Endothelial cell of umbilical vein (primary cell): ENCODE measurements around the gene TRIM29. TPM values are rescaled to one million over a fixed set of nuclear protein-coding genes. Genes with fewer than 3 reads are reported as not detected.

Experiments used
- BruUV-seq: library from RNA; stranded (reverse); fragments of 400-500 nt; replicated peaks from 2 replicates; lab custom pipeline; 2021; lab: Mats Ljungman, UMichigan
- CTCF ChIA-PET: fragments of 300-600, 350-600 bp; sonication (Branson Sonifier 250); formaldehyde crosslinking; loops from one replicate; lab custom pipeline; 2021; ENCODE audit warnings: antibody characterized with exemption, inconsistent platforms; lab: Charles Lee
- POLR2A ChIA-PET: fragments of 300-600, 350-600 bp; sonication (Branson Sonifier 250); formaldehyde crosslinking; loops from one replicate; lab custom pipeline; 2021; ENCODE audit warnings: antibody characterized with exemption, inconsistent platforms; lab: Charles Lee
- DNase-seq: peaks from one replicate; pipeline ENCODE4 v3.0.0-alpha.2; 2011; ENCODE audit warnings: low read depth, low spot score
- FAIRE-seq: peaks from 2 replicates; lab custom pipeline; 2011; peaks lifted over from hg19 to GRCh38; lab: Jason Lieb, UNC
- H2AFZ ChIP-seq: 2 replicates; pipeline ENCODE4 v1.6.0; 2012; ENCODE audit warnings: low read depth, low read length, control low read depth, inconsistent platforms
- H3K27ac ChIP-seq: 2 replicates; pipeline ENCODE4 v1.5.1; 2011; ENCODE audit warnings: low read depth, mild to moderate bottlenecking, control low read depth, low read length, moderate library complexity; ENCODE audit not compliant: insufficient read depth
- H3K27me3 ChIP-seq, 2 experiments: 2 replicates each; pipeline versions ENCODE4 v1.6.0 to v1.6.1; 2011; ENCODE audit warnings: low read length in 2 of 2, mixed read lengths in 1 of 2; ENCODE audit not compliant: control insufficient read depth in 2 of 2, insufficient read depth in 2 of 2
- H3K36me3 ChIP-seq, 2 experiments: 2 replicates in 1 of 2; 3 replicates in 1 of 2; pipeline ENCODE4 v1.5.1; 2011; ENCODE audit warnings: low read length in 2 of 2, mild to moderate bottlenecking in 1 of 2, moderate library complexity in 1 of 2; ENCODE audit not compliant: control insufficient read depth in 2 of 2, insufficient read depth in 2 of 2; ENCODE audit errors: extremely low read depth in 1 of 2
- H3K4me1 ChIP-seq: 3 replicates; pipeline ENCODE4 v1.5.1; 2011; ENCODE audit warnings: mild to moderate bottlenecking, low read length; ENCODE audit not compliant: control insufficient read depth, insufficient read depth; ENCODE audit errors: extremely low read depth
- H3K4me2 ChIP-seq: 2 replicates; pipeline ENCODE4 v1.6.1; 2011; ENCODE audit warnings: low read length, control low read depth, mixed read lengths; ENCODE audit not compliant: insufficient read depth
- H3K4me3 ChIP-seq, 3 experiments: fragments of 200-600 bp in 1 of 3; sonication (generic), shearing (Covaris generic) in 1 of 3; replicated peaks in 1 of 3; 2 replicates each; pipeline ENCODE4 v1.5.1; 2011 to 2016; ENCODE audit warnings: control low read depth in 3 of 3, low read length in 3 of 3, mild to moderate bottlenecking in 2 of 3, inconsistent platforms in 1 of 3, low read depth in 1 of 3, moderate library complexity in 1 of 3; ENCODE audit not compliant: insufficient read depth in 1 of 3
- H3K79me2 ChIP-seq: 2 replicates; pipeline ENCODE4 v1.6.0; 2012; ENCODE audit warnings: low read length, inconsistent platforms; ENCODE audit not compliant: control insufficient read depth, insufficient read depth
- H3K9ac ChIP-seq: replicated peaks from 2 replicates; pipeline ENCODE3; 2011; ENCODE audit warnings: low read length, control low read depth; ENCODE audit not compliant: insufficient read depth; ENCODE audit errors: extremely low read depth
- H3K9me1 ChIP-seq: replicated peaks from 3 replicates; pipeline ENCODE4 v1.6.0; 2011; ENCODE audit warnings: mild to moderate bottlenecking, low read length; ENCODE audit not compliant: control insufficient read depth, insufficient read depth; ENCODE audit errors: extremely low read depth
- H3K9me3 ChIP-seq: replicated peaks from 2 replicates; pipeline ENCODE4 v1.5.1; 2012; ENCODE audit warnings: low read length, inconsistent platforms; ENCODE audit not compliant: control insufficient read depth, insufficient read depth
- H4K20me1 ChIP-seq: replicated peaks from 2 replicates; pipeline ENCODE3; 2011; ENCODE audit warnings: mild to moderate bottlenecking, low read length; ENCODE audit not compliant: control insufficient read depth, insufficient read depth; ENCODE audit errors: extremely low read depth
- EZH2 ChIP-seq: IDR thresholded peaks from 2 replicates; pipeline ENCODE4 v1.6.1; 2012; ENCODE audit warnings: borderline replicate concordance, low read depth, mild to moderate bottlenecking, moderate library complexity, low read length, inconsistent platforms; ENCODE audit not compliant: severe bottlenecking
- FOS ChIP-seq: IDR thresholded peaks from 2 replicates; pipeline ENCODE4 v1.6.1; 2011; ENCODE audit warnings: mild to moderate bottlenecking, low read length, moderate library complexity, borderline replicate concordance; ENCODE audit not compliant: insufficient read depth
- GATA2 ChIP-seq: IDR thresholded peaks from 2 replicates; pipeline ENCODE4 v1.7.0; 2011; ENCODE audit warnings: low read depth, mild to moderate bottlenecking, moderate library complexity, mixed read lengths, low read length; ENCODE audit not compliant: insufficient read length, insufficient read depth
- JUN ChIP-seq: IDR thresholded peaks from 2 replicates; pipeline ENCODE4 v1.6.1; 2011; ENCODE audit warnings: borderline replicate concordance, low read depth; ENCODE audit not compliant: insufficient read length, insufficient read depth
- MYC ChIP-seq: IDR thresholded peaks from one replicate; pipeline ENCODE4 v1.6.1; 2011; ENCODE audit warnings: mild to moderate bottlenecking, low read depth, low read length
- POLR2A ChIP-seq: IDR thresholded peaks from 2 replicates; pipeline ENCODE4 v1.6.1; 2012; ENCODE audit warnings: low read depth, mild to moderate bottlenecking, control low read depth, low read length
- POLR2AphosphoS5 ChIP-seq: IDR thresholded peaks from 2 replicates; pipeline ENCODE4 v1.6.1; 2012; ENCODE audit warnings: low read depth, mild to moderate bottlenecking, control low read depth, low read length, moderate library complexity; ENCODE audit not compliant: insufficient read depth
- dilution Hi-C: fragments of 300-500 bp; cut with MboI; formaldehyde crosslinking; loops from one replicate; pipeline ENCODE4 v1.15.0; 2019; ENCODE audit warnings: low sequenced_read_pairs; ENCODE audit not compliant: extremely low pct_ligation_motif_present
- intact Hi-C: fragments of 100-400 bp; cut with micrococcal nuclease; formaldehyde crosslinking; loops from one replicate; pipeline ENCODE4 v1.10.0; 2022
- polyA plus RNA-seq, 4 experiments: library from polyadenylated mRNA; depleted of rRNA in 3 of 4; stranded (reverse) in 3 of 4; unstranded in 1 of 4; fragments of >200 nt; gene quantifications; 2 replicates each; pipeline versions ENCODE4 v1.2.1 to v1.2.3, GENCODE V29; 2011 to 2012; ENCODE audit warnings: missing spikeins in 1 of 4
- total RNA-seq: library from RNA; stranded (reverse); gene quantifications from 2 replicates; pipeline ENCODE4 v1.2.3, GENCODE V29; 2021
- TF ChIP-seq, protein P1 (sequence below): IDR thresholded peaks from 2 replicates; pipeline ENCODE4 v1.6.1; 2011; ENCODE audit not compliant: insufficient read depth, insufficient read length
- TF ChIP-seq, protein P2 (sequence below), 2 donors: IDR thresholded peaks; 1 replicate in 1 of 2; 2 replicates in 1 of 2; pipeline ENCODE4 v1.5.1; 2011; ENCODE audit warnings: low read length in 2 of 2, mild to moderate bottlenecking in 2 of 2, moderate library complexity in 2 of 2, control low read depth in 1 of 2, inconsistent platforms in 1 of 2, low read depth in 1 of 2; ENCODE audit not compliant: insufficient read depth in 1 of 2; ENCODE audit errors: extremely low read depth in 1 of 2

TRIM29 gene
- total and polyA plus RNA-seq, 2 donors (not counting 3 experiments of a cell fraction or from before 2014, with no cell fraction given), result not detected

- H2AFZ ChIP-seq, result no peak overlapping the region
- H3K9ac ChIP-seq, result no peak overlapping the region
- dilution Hi-C loops, result no loop called here
- DNase-seq (no peak), FAIRE-seq (no peak)
- peaks cover 2% of the 10 kb centered on the region in 2 experiments for H3K27me3 ChIP-seq
- ChIA-PET POLR2A (interaction anchor here (0.6 kb wide), 1 partner anchor 465 kb away, joined by 3 read pairs; no protein-coding TSS in a partner anchor), CTCF (interaction anchor here (1.2 to 1.8 kb wide), 3 partner anchors 56 to 638 kb away, joined by 3 to 5 read pairs (median 4); no protein-coding TSS in a partner anchor)
- TF ChIP-seq JUN (no peak), MYC (no peak)
- no peaks in the 10 kb centered on the region for H4K20me1 ChIP-seq
- H3K27ac ChIP-seq, result no peak overlapping the region
- intact Hi-C loops, result no loop called here
- H3K79me2 ChIP-seq, result no peaks in the 10 kb centered on the region
- no peaks in the 10 kb centered on the region for H3K36me3 ChIP-seq
- H3K4me1 ChIP-seq, result no peaks in the 10 kb centered on the region
- H3K4me2 ChIP-seq, result no peak overlapping the region
- H3K4me3 ChIP-seq, result no peak overlapping the region
- no peaks in the 10 kb centered on the region for H3K9me1 ChIP-seq
- BruUV-seq, result no TSS peak
- H3K9me3 ChIP-seq, result no peaks in the 10 kb centered on the region
Measured at GRCh38 chr11:120112174-120112796, 25.6 kb downstream of the TRIM29 start.

GRCh38 chr11:120109531-120109930, 28.4 kb downstream of the TRIM29 start:
- Histone ChIP-seq H3K36me3 (no peaks in the 10 kb centered on the region), H3K4me1 (no peaks in the 10 kb centered on the region), H3K4me3 (no peak overlapping the region), H3K79me2 (no peaks in the 10 kb centered on the region), H3K4me2 (no peak overlapping the region), H3K27ac (no peak overlapping the region), H3K9me1 (no peaks in the 10 kb centered on the region), H3K27me3 (peaks cover 2% of the 10 kb centered on the region in 2 experiments), H3K9ac (no peak overlapping the region), H4K20me1 (no peaks in the 10 kb centered on the region), H3K9me3 (no peaks in the 10 kb centered on the region), H2AFZ (no peak overlapping the region)
- no peak for DNase-seq
- TF ChIP-seq GATA2 (no peak), JUN (no peak), FOS (no peak), EZH2 (no peak), MYC (no peak), POLR2AphosphoS5 (no peak), POLR2A (no peak)
- TF ChIP-seq, protein P1, sequence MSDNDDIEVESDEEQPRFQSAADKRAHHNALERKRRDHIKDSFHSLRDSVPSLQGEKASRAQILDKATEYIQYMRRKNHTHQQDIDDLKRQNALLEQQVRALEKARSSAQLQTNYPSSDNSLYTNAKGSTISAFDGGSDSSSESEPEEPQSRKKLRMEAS, result no peak
- TF ChIP-seq, protein P2, sequence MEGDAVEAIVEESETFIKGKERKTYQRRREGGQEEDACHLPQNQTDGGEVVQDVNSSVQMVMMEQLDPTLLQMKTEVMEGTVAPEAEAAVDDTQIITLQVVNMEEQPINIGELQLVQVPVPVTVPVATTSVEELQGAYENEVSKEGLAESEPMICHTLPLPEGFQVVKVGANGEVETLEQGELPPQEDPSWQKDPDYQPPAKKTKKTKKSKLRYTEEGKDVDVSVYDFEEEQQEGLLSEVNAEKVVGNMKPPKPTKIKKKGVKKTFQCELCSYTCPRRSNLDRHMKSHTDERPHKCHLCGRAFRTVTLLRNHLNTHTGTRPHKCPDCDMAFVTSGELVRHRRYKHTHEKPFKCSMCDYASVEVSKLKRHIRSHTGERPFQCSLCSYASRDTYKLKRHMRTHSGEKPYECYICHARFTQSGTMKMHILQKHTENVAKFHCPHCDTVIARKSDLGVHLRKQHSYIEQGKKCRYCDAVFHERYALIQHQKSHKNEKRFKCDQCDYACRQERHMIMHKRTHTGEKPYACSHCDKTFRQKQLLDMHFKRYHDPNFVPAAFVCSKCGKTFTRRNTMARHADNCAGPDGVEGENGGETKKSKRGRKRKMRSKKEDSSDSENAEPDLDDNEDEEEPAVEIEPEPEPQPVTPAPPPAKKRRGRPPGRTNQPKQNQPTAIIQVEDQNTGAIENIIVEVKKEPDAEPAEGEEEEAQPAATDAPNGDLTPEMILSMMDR (IDR thresholded peaks at IDR 0.05; ENCODE audit: extremely low read depth in 1 of 2, insufficient read depth in 1 of 2, low read depth in 1 of 2, low read length in 2 of 2), result no peak
- ChIA-PET CTCF (interaction anchor here (1.1 to 2.5 kb wide), 8 partner anchors 12 to 633 kb away, joined by 3 to 31 read pairs (median 8); partner anchors contain the start of gene NECTIN1), POLR2A (no interaction called here)
- dilution Hi-C loops (no loop called here), intact Hi-C loops (no loop called here)
- BruUV-seq, result no TSS peak
- no peak for FAIRE-seq
